Panc1 (cell line): ENCODE results near the gene GFRA3. TPM values are rescaled to one million over a fixed set of nuclear protein-coding genes. Genes with fewer than 3 reads are reported as not detected.

Experiments
- total RNA-seq: library from RNA; stranded (reverse); gene quantifications from one replicate; pipeline ENCODE4 v1.2.1, GENCODE V29; 2021; ENCODE audit not compliant: unreplicated experiment

Gene GFRA3
- total RNA-seq, 1 experiment from 2014 or later, result 1.5 TPM

Other genes starting within 250 kb of the GFRA3 start
- 34.9 TPM for gene FAM13B, start 241.5 kb downstream of the GFRA3 start, total RNA-seq
- not detected for gene WNT8A, start 190.6 kb downstream of the GFRA3 start, total RNA-seq
- 1.7 TPM for gene NME5, start 135.2 kb downstream of the GFRA3 start, total RNA-seq
- gene BRD8, start 96.0 kb downstream of the GFRA3 start, total RNA-seq, result 92.1 TPM
- gene KIF20A, start 95.5 kb downstream of the GFRA3 start, total RNA-seq, result 55.4 TPM
- gene CDC23, start 61.3 kb downstream of the GFRA3 start, total RNA-seq, result 44.7 TPM
- gene CDC25C, start 57.2 kb upstream of the GFRA3 start, total RNA-seq, result 14.1 TPM
- gene FAM53C, start 63.6 kb upstream of the GFRA3 start, total RNA-seq, result 50.4 TPM
- 65.0 TPM for gene KDM3B, start 78.1 kb upstream of the GFRA3 start, total RNA-seq
- 6.5 TPM for gene REEP2, start 164.4 kb upstream of the GFRA3 start, total RNA-seq
- gene EGR1, start 190.9 kb upstream of the GFRA3 start, total RNA-seq, result 12.0 TPM